Stomach smooth muscle (tissue), 2 donors: ENCODE data around the gene COA5.
"Not testable (repeated sequence)": the region's sequence is repeated elsewhere in the genome, so short reads cannot be mapped to it uniquely, and the experiment has no call there.

ENCODE experiments used
- H3K27ac ChIP-seq: one replicate; pipeline ENCODE4 v1.7.0; 2013; ENCODE audit warnings: mild to moderate bottlenecking, low read length, inconsistent platforms
- H3K27me3 ChIP-seq, 2 donors: one replicate each; pipeline ENCODE4 v1.7.0; 2013; ENCODE audit warnings: low read length in 2 of 2; ENCODE audit not compliant: insufficient read depth in 2 of 2, control insufficient read depth in 1 of 2
- H3K36me3 ChIP-seq, 2 donors: one replicate each; pipeline ENCODE4 v1.7.0; 2013; ENCODE audit warnings: low read length in 2 of 2; ENCODE audit not compliant: control insufficient read depth in 2 of 2, insufficient read depth in 2 of 2
- H3K4me1 ChIP-seq: one replicate; pipeline ENCODE4 v1.7.0; 2013; ENCODE audit warnings: low read length; ENCODE audit not compliant: control insufficient read depth, insufficient read depth
- H3K4me3 ChIP-seq, 2 donors: one replicate each; pipeline ENCODE4 v1.7.0; 2013; ENCODE audit warnings: low read length in 2 of 2
- H3K9ac ChIP-seq, 2 donors: one replicate each; pipeline ENCODE4 v1.7.0; 2013; ENCODE audit warnings: low read length in 2 of 2, mild to moderate bottlenecking in 1 of 2
- H3K9me3 ChIP-seq, 2 donors: one replicate each; pipeline ENCODE4 v1.7.0; 2013; ENCODE audit warnings: low read length in 2 of 2; ENCODE audit not compliant: control insufficient read depth in 2 of 2
- donor health status: healthy.
- donor health status: Pancreatic carcinoma.

COA5 gene

GRCh38 chr2:98606431-98606830, 1.9 kb downstream of the COA5 start:
- Histone ChIP-seq H3K27ac (no peak overlapping the region), H3K4me3 (no peak overlapping the region), H3K27me3 (no peaks in the 10 kb centered on the region), H3K36me3 (peaks cover 8 to 12% of the 10 kb centered on the region in 2 donors), H3K9me3 (no peaks in the 10 kb centered on the region), H3K4me1 (peaks cover 40% of the 10 kb centered on the region), H3K9ac (peak overlapping the region; percentile 22 to 98)

GRCh38 chr2:98605076-98605475, 3.2 kb downstream of the COA5 start:
- peaks cover 31% of the 10 kb centered on the region for H3K4me1 ChIP-seq
- H3K36me3 ChIP-seq: peaks cover under 1 to 15% of the 10 kb centered on the region in 2 donors
- H3K9ac ChIP-seq: no peak overlapping the region
- H3K9me3 ChIP-seq: no peaks in the 10 kb centered on the region
- no peak overlapping the region for H3K4me3 ChIP-seq
- no peak overlapping the region for H3K27ac ChIP-seq
- H3K27me3 ChIP-seq: no peaks in the 10 kb centered on the region

GRCh38 chr2:98604547-98604946, 3.8 kb downstream of the COA5 start:
- Histone ChIP-seq H3K4me1 (peaks cover 25% of the 10 kb centered on the region), H3K4me3 (no peak overlapping the region), H3K9me3 (no peaks in the 10 kb centered on the region), H3K27ac (no peak overlapping the region), H3K27me3 (no peaks in the 10 kb centered on the region), H3K9ac (no peak overlapping the region), H3K36me3 (peaks cover 6 to 20% of the 10 kb centered on the region in 2 donors)

GRCh38 chr2:98601532-98602132, 6.7 kb downstream of the COA5 start:
- Histone ChIP-seq H3K4me1 (peaks cover 10% of the 10 kb centered on the region), H3K27ac (no peak overlapping the region), H3K9me3 (no peaks in the 10 kb centered on the region), H3K4me3 (no peak overlapping the region), H3K9ac (no peak overlapping the region), H3K36me3 (peaks cover 8 to 30% of the 10 kb centered on the region in 2 donors), H3K27me3 (no peaks in the 10 kb centered on the region)

GRCh38 chr2:98598781-98599428, 9.4 kb downstream of the COA5 start:
- Histone ChIP-seq H3K9ac (no peak overlapping the region), H3K4me3 (no peak overlapping the region), H3K27ac (no peak overlapping the region), H3K36me3 (peaks cover 9 to 30% of the 10 kb centered on the region in 2 donors), H3K9me3 (no peaks in the 10 kb centered on the region), H3K27me3 (no peaks in the 10 kb centered on the region), H3K4me1 (no peaks in the 10 kb centered on the region)

- H3K27ac ChIP-seq, H3K27me3 ChIP-seq, H3K4me3 ChIP-seq, H3K9ac ChIP-seq, H3K9me3 ChIP-seq, H3K4me1 ChIP-seq: not testable (repeated sequence)
- H3K36me3 ChIP-seq: peaks cover 19 to 20% of the 10 kb centered on the region in 2 donors
Observed at GRCh38 chr2:98594665-98595064, 13.6 kb downstream of the COA5 start.

- H3K36me3 ChIP-seq: peaks cover 11 to 18% of the 10 kb centered on the region in 2 donors
Observed at GRCh38 chr2:98592565-98592964, 15.7 kb downstream of the COA5 start.

GRCh38 chr2:98589489-98589888, 18.8 kb downstream of the COA5 start:
- Histone ChIP-seq H3K9me3 (no peaks in the 10 kb centered on the region), H3K27ac (no peak overlapping the region), H3K36me3 (peaks cover 14 to 21% of the 10 kb centered on the region in 2 donors), H3K27me3 (no peaks in the 10 kb centered on the region), H3K4me1 (no peaks in the 10 kb centered on the region), H3K4me3 (no peak overlapping the region), H3K9ac (no peak overlapping the region)

More at GRCh38 chr2:98592565-98592964, 15.7 kb downstream of the COA5 start:
- no peaks in the 10 kb centered on the region for H3K27me3 ChIP-seq
- H3K9me3 ChIP-seq: no peaks in the 10 kb centered on the region
- H3K4me1 ChIP-seq: no peaks in the 10 kb centered on the region
- H3K4me3 ChIP-seq: no peak overlapping the region
- H3K9ac ChIP-seq: no peak overlapping the region
- H3K27ac ChIP-seq: no peak overlapping the region

GRCh38 chr2:98588880-98589431, 19.4 kb downstream of the COA5 start:
- no peak overlapping the region for H3K4me3 ChIP-seq
- peaks cover 19 to 25% of the 10 kb centered on the region in 2 donors for H3K36me3 ChIP-seq
- H3K27ac ChIP-seq: no peak overlapping the region
- H3K27me3 ChIP-seq: no peaks in the 10 kb centered on the region
- no peaks in the 10 kb centered on the region for H3K9me3 ChIP-seq
- no peak overlapping the region for H3K9ac ChIP-seq
- no peaks in the 10 kb centered on the region for H3K4me1 ChIP-seq

GRCh38 chr2:98586551-98587140, 21.7 kb downstream of the COA5 start:
- H3K9me3 ChIP-seq: no peaks in the 10 kb centered on the region
- no peak overlapping the region for H3K9ac ChIP-seq
- H3K4me1 ChIP-seq: no peaks in the 10 kb centered on the region
- peaks cover 27 to 28% of the 10 kb centered on the region in 2 donors for H3K36me3 ChIP-seq
- H3K27me3 ChIP-seq: no peaks in the 10 kb centered on the region
- H3K4me3 ChIP-seq: no peak overlapping the region
- no peak overlapping the region for H3K27ac ChIP-seq
